Mesenchymal stem cell (in vitro differentiated cells and primary cell): ENCODE measurements around the gene NFXL1.

Experiments used
- DNase-seq: peaks from one replicate; pipeline ENCODE4 v3.0.0-alpha.2; 2013
- H2AFZ ChIP-seq: one replicate; pipeline ENCODE4 v1.6.1; 2013; ENCODE audit warnings: low read depth, mild to moderate bottlenecking, control low read depth, inconsistent platforms, low read length, moderate library complexity
- H2AK5ac ChIP-seq: 2 replicates; pipeline ENCODE4 v1.6.1; 2013; ENCODE audit warnings: low read length, moderate library complexity, mild to moderate bottlenecking, inconsistent platforms; ENCODE audit not compliant: severe bottlenecking
- H2BK120ac ChIP-seq: one replicate; pipeline ENCODE4 v1.6.1; 2013; ENCODE audit warnings: low read depth, mild to moderate bottlenecking, inconsistent platforms, low read length, moderate library complexity
- H2BK12ac ChIP-seq, 2 experiments: one replicate each; pipeline ENCODE4 v1.6.1; 2013; ENCODE audit warnings: inconsistent platforms in 2 of 2, low read length in 2 of 2, mild to moderate bottlenecking in 2 of 2, moderate library complexity in 2 of 2, control low read depth in 1 of 2
- H2BK15ac ChIP-seq: one replicate; pipeline ENCODE4 v1.6.1; 2013; ENCODE audit warnings: mild to moderate bottlenecking, low read depth, inconsistent platforms; ENCODE audit not compliant: poor library complexity, severe bottlenecking
- H2BK5ac ChIP-seq: 2 replicates; pipeline ENCODE4 v1.6.1; 2013; ENCODE audit warnings: low read depth, mild to moderate bottlenecking, low read length, control low read depth, inconsistent platforms; ENCODE audit not compliant: poor library complexity, severe bottlenecking
- H3K14ac ChIP-seq, 2 experiments: one replicate each; pipeline ENCODE4 v1.6.1; 2013; ENCODE audit warnings: inconsistent platforms in 2 of 2, low read length in 2 of 2, control low read depth in 1 of 2, mild to moderate bottlenecking in 1 of 2, moderate library complexity in 1 of 2
- H3K18ac ChIP-seq, 2 experiments: one replicate each; pipeline ENCODE4 v1.6.1; 2013; ENCODE audit warnings: inconsistent platforms in 2 of 2, low read length in 2 of 2, control low read depth in 1 of 2, low read depth in 1 of 2, mild to moderate bottlenecking in 1 of 2
- H3K23ac ChIP-seq, 2 experiments: one replicate each; pipeline ENCODE4 v1.6.1; 2013; ENCODE audit warnings: inconsistent platforms in 2 of 2, low read length in 2 of 2, mild to moderate bottlenecking in 2 of 2, moderate library complexity in 2 of 2, control low read depth in 1 of 2
- H3K27ac ChIP-seq: 2 replicates; pipeline ENCODE4 v1.5.1; 2013; ENCODE audit warnings: mild to moderate bottlenecking, moderate library complexity, low read length, control low read depth, inconsistent platforms; ENCODE audit not compliant: poor library complexity, severe bottlenecking
- H3K27me3 ChIP-seq, 2 experiments: 2 replicates each; pipeline versions ENCODE4 v1.6.1 to v1.7.0; 2013; ENCODE audit warnings: low read length in 2 of 2, mild to moderate bottlenecking in 2 of 2, moderate library complexity in 2 of 2, control low read depth in 1 of 2, inconsistent platforms in 1 of 2; ENCODE audit not compliant: control insufficient read depth in 1 of 2, insufficient read depth in 1 of 2
- H3K36me3 ChIP-seq, 2 experiments: 2 replicates each; pipeline versions ENCODE4 v1.6.1 to v1.7.0; 2013; ENCODE audit warnings: low read length in 2 of 2, control low read depth in 1 of 2, inconsistent platforms in 1 of 2, low read depth in 1 of 2, mild to moderate bottlenecking in 1 of 2; ENCODE audit not compliant: insufficient read depth in 2 of 2, control insufficient read depth in 1 of 2
- H3K4ac ChIP-seq, 2 experiments: one replicate each; pipeline ENCODE4 v1.6.1; 2013; ENCODE audit warnings: inconsistent platforms in 2 of 2, low read length in 2 of 2, mild to moderate bottlenecking in 2 of 2, moderate library complexity in 2 of 2, control low read depth in 1 of 2, low read depth in 1 of 2
- H3K4me1 ChIP-seq: 2 replicates; pipeline ENCODE4 v1.6.1; 2013; ENCODE audit warnings: low read depth, low read length, control low read depth; ENCODE audit not compliant: control insufficient read depth, insufficient read depth
- H3K4me2 ChIP-seq: 2 replicates; pipeline ENCODE4 v1.6.1; 2013; ENCODE audit warnings: low read length, mild to moderate bottlenecking, inconsistent platforms; ENCODE audit not compliant: poor library complexity, severe bottlenecking
- H3K4me3 ChIP-seq, 2 experiments: 2 replicates each; pipeline versions ENCODE4 v1.5.1 to v1.7.0; 2013; ENCODE audit warnings: low read length in 2 of 2, mild to moderate bottlenecking in 2 of 2, control low read depth in 1 of 2, low read depth in 1 of 2; ENCODE audit not compliant: insufficient read depth in 1 of 2
- H3K79me1 ChIP-seq: replicated peaks from 2 replicates; pipeline ENCODE4 v1.6.1; 2013; ENCODE audit warnings: mild to moderate bottlenecking, control low read depth, low read length, inconsistent platforms; ENCODE audit not compliant: poor library complexity, severe bottlenecking
- H3K9ac ChIP-seq: 2 replicates; pipeline ENCODE4 v1.7.0; 2013; ENCODE audit warnings: mild to moderate bottlenecking, low read length, moderate library complexity
- H3K9me3 ChIP-seq: 2 replicates; pipeline ENCODE4 v1.7.0; 2013; ENCODE audit warnings: mild to moderate bottlenecking, low read length; ENCODE audit not compliant: control insufficient read depth
- H4K8ac ChIP-seq: one replicate; pipeline ENCODE4 v1.6.1; 2013; ENCODE audit warnings: inconsistent platforms, mild to moderate bottlenecking, low read length, moderate library complexity
- H4K91ac ChIP-seq: one replicate; pipeline ENCODE4 v1.6.1; 2013; ENCODE audit warnings: mild to moderate bottlenecking, low read length, inconsistent platforms
- WGBS: methylation state at CpG from one replicate; pipeline ENCODE4 v1.1.7; 2013; ENCODE audit warnings: mixed read lengths; 5-methylcytosine and 5-hydroxymethylcytosine counted together

NFXL1 gene

DNA sequence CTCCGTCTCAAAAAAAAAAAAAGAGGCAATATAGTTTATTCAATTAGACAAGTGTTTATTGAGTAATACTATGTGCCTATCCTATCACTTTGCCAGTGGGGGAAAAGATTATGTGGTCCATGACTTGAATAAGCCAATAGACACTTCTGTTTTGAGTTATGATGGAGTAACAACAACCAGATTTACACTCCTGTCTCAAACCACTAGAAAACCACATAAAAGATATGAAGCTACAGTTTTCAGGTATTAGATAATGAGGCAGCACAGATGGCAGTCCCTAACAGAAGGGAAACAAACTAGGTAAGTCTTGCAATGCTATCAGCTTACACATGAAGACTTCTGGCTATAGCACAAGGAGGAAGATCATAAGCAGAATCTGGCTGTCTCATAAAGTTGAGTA, 22.5 kb downstream of the NFXL1 start:
- no peak overlapping the region for H3K27ac ChIP-seq
- no peak overlapping the region for H3K9ac ChIP-seq
- no peak overlapping the region for H4K8ac ChIP-seq
- no peak overlapping the region for H3K4me3 ChIP-seq
- H3K79me1 ChIP-seq, result no peaks in the 10 kb centered on the region
- H3K36me3 ChIP-seq, result peaks cover under 1 to 91% of the 10 kb centered on the region in 2 experiments
- no peaks in the 10 kb centered on the region for H3K9me3 ChIP-seq
- H3K4me1 ChIP-seq, result no peaks in the 10 kb centered on the region
- no peak overlapping the region for H2AK5ac ChIP-seq
- H2BK12ac ChIP-seq, result no peak overlapping the region
- no CpG with 5 or more reads among the region's 1 CpG for WGBS
- no peak overlapping the region for H2AFZ ChIP-seq
- no peak overlapping the region for H3K23ac ChIP-seq
- no peak overlapping the region for H2BK15ac ChIP-seq
- no peak overlapping the region for H3K18ac ChIP-seq
- no peaks in the 10 kb centered on the region for H3K27me3 ChIP-seq
- no peak overlapping the region for H3K14ac ChIP-seq
- H4K91ac ChIP-seq, result no peak overlapping the region
- H2BK5ac ChIP-seq, result no peak overlapping the region
- H3K4ac ChIP-seq, result no peak overlapping the region
- no peak overlapping the region for H3K4me2 ChIP-seq
- no peak for DNase-seq
- no peak overlapping the region for H2BK120ac ChIP-seq

DNA sequence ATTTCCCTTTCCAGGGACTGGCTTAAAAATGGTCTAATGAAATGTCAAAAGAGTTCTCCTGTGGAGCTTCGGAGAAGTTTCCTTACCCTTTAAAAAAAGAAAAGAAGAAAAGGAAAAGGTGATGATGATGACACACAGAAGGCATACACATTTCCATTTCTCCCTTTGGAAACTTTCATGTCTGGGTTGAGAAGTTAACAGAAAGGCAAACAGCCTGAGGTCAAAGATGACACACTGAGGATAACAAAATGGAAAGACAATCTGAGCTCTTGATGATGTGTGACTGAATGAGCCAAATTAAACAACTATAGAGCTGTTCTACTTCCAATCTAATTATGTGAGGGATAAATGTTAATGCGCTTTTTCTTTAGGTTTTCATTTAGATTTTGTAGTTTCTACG, 32.2 kb downstream of the NFXL1 start:
- no peak overlapping the region for H3K4me2 ChIP-seq
- H2BK12ac ChIP-seq, result no peak overlapping the region
- no peak overlapping the region for H3K14ac ChIP-seq
- peaks cover 2% of the 10 kb centered on the region for H3K79me1 ChIP-seq
- no peak overlapping the region for H3K4ac ChIP-seq
- no peak overlapping the region for H4K91ac ChIP-seq
- peak; percentile 6 for DNase-seq
- no peak overlapping the region for H4K8ac ChIP-seq
- H3K4me3 ChIP-seq, result no peak overlapping the region
- H3K23ac ChIP-seq, result no peak overlapping the region
- H3K27me3 ChIP-seq, result no peaks in the 10 kb centered on the region
- no peak overlapping the region for H2AK5ac ChIP-seq
- no peak overlapping the region for H3K18ac ChIP-seq
- no peaks in the 10 kb centered on the region for H3K4me1 ChIP-seq
- no peak overlapping the region for H2BK120ac ChIP-seq
- H2BK15ac ChIP-seq, result no peak overlapping the region
- no peak overlapping the region for H3K27ac ChIP-seq
- no peak overlapping the region for H3K9ac ChIP-seq
- H3K36me3 ChIP-seq, result peaks cover 0 to 72% of the 10 kb centered on the region in 2 experiments
- H2BK5ac ChIP-seq, result no peak overlapping the region
- H2AFZ ChIP-seq, result no peak overlapping the region
- no CpG with 5 or more reads among the region's 3 CpGs for WGBS
- no peaks in the 10 kb centered on the region for H3K9me3 ChIP-seq

DNA sequence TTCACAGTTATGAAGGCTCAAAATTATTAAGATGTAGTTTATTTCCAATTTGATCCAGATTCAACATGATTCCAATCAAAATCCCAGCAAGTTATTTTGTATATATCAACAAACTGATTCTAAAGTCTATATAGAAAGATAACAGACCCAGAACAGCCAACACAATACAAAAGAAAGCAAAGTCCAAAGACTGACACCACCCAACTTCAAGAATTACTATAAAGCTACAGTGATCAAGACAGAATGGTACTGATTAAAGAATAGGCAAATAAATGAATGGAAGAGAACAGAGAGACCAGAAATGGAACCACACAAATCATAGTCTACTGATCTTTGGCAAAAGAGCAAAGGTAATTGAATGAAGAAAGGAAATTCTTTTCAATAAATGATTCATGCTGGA, 34.9 kb downstream of the NFXL1 start:
- Histone ChIP-seq H2BK5ac (no peak overlapping the region), H3K79me1 (peaks cover 2% of the 10 kb centered on the region), H2BK15ac (no peak overlapping the region), H3K36me3 (peaks cover 3 to 77% of the 10 kb centered on the region in 2 experiments), H4K8ac (no peak overlapping the region), H2BK12ac (no peak overlapping the region), H3K4me2 (no peak overlapping the region), H2AFZ (no peak overlapping the region), H3K9ac (no peak overlapping the region), H4K91ac (no peak overlapping the region), H3K27ac (no peak overlapping the region), H3K27me3 (no peaks in the 10 kb centered on the region), H3K14ac (no peak overlapping the region), H3K4me1 (no peaks in the 10 kb centered on the region), H2BK120ac (no peak overlapping the region), H3K23ac (no peak overlapping the region), H3K4me3 (no peak overlapping the region), H3K4ac (no peak overlapping the region), H3K18ac (no peak overlapping the region), H3K9me3 (peaks cover 6% of the 10 kb centered on the region), H2AK5ac (no peak overlapping the region)
- no peak for DNase-seq

DNA sequence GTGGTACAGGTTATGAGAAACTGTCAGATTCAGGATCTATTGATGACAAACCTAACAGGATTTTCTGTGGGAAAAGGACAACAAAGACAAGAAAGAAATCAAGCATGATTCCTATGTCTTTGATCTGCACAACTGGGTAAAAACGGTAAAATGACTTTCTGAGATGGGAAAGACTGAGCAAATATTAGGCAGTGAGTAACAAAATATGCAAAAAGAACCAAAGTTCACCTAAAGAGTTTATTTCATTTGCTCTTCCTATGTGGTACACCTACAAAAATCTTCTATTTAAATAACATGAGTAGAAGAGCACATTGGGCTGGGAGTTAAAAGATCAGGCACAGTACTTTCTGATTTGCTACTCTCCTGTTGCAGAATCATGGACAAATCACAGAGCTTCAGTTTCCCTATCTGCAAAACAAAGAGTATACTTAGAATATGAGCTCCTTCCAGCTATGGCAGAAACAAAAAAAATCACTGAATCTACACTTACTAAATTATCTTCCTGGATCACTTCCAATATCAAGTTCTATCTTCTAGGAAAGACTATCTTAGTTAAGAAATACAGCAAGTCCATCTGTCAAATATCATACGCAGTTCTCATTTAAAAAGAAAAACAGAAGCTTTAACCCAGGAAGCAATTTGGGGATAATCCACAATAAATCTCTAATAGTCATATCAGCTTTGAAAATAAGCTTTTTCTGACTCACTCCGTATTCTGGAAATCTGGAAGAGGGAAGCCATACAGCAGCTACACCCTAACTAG, 37.4 kb downstream of the NFXL1 start:
- Histone ChIP-seq H2BK15ac (no peak overlapping the region), H4K91ac (no peak overlapping the region), H2BK12ac (no peak overlapping the region), H3K4me3 (no peak overlapping the region), H3K23ac (no peak overlapping the region), H2BK5ac (no peak overlapping the region), H3K4me2 (no peak overlapping the region), H3K9ac (no peak overlapping the region), H3K4me1 (no peaks in the 10 kb centered on the region), H2AFZ (no peak overlapping the region), H3K14ac (no peak overlapping the region), H2BK120ac (no peak overlapping the region), H3K27me3 (no peaks in the 10 kb centered on the region), H3K9me3 (peaks cover 25% of the 10 kb centered on the region), H3K27ac (no peak overlapping the region), H3K18ac (no peak overlapping the region), H2AK5ac (no peak overlapping the region), H4K8ac (no peak overlapping the region), H3K36me3 (peaks cover 3 to 74% of the 10 kb centered on the region in 2 experiments), H3K4ac (no peak overlapping the region), H3K79me1 (peaks cover 4% of the 10 kb centered on the region)
- WGBS, result 100% methylated on average over 2 of the region's 3 CpGs
- no peak for DNase-seq
